ENCODE results near the gene CREBZF. TPM values are rescaled to one million over a fixed set of nuclear protein-coding genes. Genes with fewer than 3 reads are reported as not detected.

The CREBZF gene
- total RNA-seq, 1 donor from 2014 or later = 109 TPM

DNA sequence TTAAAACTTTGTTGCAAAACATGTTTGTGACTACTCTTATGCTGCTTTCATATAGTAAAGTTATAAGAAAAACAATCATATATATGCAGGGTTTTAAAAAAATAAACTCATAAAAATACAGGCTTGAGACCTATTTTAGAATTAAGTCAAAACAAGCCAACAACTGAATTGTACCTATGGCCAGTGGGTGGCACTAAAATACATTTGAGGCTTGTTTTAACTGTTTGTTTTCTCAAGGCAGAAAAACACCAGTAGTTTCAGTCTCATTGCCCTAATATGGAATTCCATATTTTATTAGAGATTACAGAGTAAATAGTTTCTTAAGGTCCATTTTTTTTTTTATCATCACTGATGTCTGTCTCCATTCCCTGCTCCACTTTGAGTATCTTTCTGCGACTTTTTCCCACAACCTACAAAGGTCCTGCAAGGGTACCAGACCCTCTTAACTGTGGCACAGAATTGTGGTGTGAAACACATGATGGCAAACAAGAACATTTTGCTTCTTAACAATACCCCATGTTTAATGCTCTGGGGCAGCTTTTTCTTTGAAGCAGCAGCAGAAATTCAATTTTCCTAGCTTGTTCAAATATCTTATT is 29.6 kb upstream of the CREBZF start:
- H2AFZ ChIP-seq (replicated peaks) = no peak overlapping the region
- no peaks in the 10 kb centered on the region for H4K20me1 ChIP-seq (ENCODE audit: low read depth)
- no peaks in the 10 kb centered on the region for H3K9me3 ChIP-seq (ENCODE audit: low read depth)
- H3K36me3 ChIP-seq = no peaks in the 10 kb centered on the region
- TF ChIP-seq, protein P1, sequence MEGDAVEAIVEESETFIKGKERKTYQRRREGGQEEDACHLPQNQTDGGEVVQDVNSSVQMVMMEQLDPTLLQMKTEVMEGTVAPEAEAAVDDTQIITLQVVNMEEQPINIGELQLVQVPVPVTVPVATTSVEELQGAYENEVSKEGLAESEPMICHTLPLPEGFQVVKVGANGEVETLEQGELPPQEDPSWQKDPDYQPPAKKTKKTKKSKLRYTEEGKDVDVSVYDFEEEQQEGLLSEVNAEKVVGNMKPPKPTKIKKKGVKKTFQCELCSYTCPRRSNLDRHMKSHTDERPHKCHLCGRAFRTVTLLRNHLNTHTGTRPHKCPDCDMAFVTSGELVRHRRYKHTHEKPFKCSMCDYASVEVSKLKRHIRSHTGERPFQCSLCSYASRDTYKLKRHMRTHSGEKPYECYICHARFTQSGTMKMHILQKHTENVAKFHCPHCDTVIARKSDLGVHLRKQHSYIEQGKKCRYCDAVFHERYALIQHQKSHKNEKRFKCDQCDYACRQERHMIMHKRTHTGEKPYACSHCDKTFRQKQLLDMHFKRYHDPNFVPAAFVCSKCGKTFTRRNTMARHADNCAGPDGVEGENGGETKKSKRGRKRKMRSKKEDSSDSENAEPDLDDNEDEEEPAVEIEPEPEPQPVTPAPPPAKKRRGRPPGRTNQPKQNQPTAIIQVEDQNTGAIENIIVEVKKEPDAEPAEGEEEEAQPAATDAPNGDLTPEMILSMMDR (IDR thresholded peaks at IDR 0.05) = peak; percentile 63
- TF ChIP-seq EZH2 (IDR thresholded peaks at IDR 0.05) (no peak), EZH2phosphoT487 (IDR thresholded peaks at IDR 0.05) (no peak)
- Mint-ChIP-seq H3K9me3 (no peaks in the 10 kb centered on the region), H3K4me3 (no peak overlapping the region), H3K27ac (no peak overlapping the region), H3K27me3 (ENCODE audit: insufficient read depth, low read depth) (no peaks in the 10 kb centered on the region), H3K36me3 (no peaks in the 10 kb centered on the region), H3K4me1 (no peaks in the 10 kb centered on the region)
- no peaks in the 10 kb centered on the region for H3K4me1 ChIP-seq
- H3K4me3 ChIP-seq = no peak overlapping the region
- peak; percentile 31 for DNase-seq (ENCODE audit: low spot score)
- no peak overlapping the region for H3K9ac ChIP-seq
- H3F3A ChIP-seq (ENCODE audit: low read depth) = no peaks in the 10 kb centered on the region
- no peaks in the 10 kb centered on the region for H3K79me2 ChIP-seq (ENCODE audit: low read depth)
- no peak overlapping the region for H3K4me2 ChIP-seq
- H3K27ac ChIP-seq = no peak overlapping the region
- no peaks in the 10 kb centered on the region for H3K27me3 ChIP-seq

DNA sequence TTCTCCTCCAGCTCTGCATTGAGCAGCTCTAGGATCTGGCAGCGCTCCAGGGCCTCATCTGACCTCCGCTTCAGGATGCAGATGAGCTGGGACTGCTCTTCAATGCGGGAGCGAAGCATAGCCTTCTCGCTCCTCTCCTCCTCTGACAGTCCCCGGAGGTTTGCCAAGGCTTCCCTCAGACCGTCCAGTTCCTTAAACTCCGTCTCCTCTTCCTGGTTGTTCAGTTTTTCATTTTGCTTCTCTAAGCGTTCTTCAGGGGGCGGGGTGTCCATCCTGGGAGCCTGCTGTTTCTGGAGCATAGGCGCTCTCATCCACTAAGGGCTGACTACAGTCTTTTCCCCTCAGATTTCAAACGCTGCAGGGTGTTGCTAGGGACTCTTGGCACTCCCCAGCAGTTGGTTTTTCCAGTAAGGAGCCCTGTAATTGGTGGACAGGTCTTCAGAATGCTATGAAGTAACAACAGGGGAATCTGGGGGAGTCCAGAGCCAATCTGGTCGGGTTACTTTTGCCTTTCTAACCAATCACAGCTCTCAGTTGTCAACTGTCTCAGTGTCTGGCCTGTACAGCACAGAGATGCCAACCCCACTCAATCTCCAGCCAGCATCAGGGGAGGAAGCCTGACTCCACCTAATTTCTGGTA is 21.0 kb upstream of the CREBZF start, which contains the start of gene CCDC89:
TSS of gene CCDC89 (minus strand) at position 376 of the 640 bp plus-strand sequence. CDS start at position 311, 65 bp downstream.
- no peaks in the 10 kb centered on the region for H3K36me3 Mint-ChIP-seq
- TF ChIP-seq EZH2 (IDR thresholded peaks at IDR 0.05) = no peak
- TF ChIP-seq EZH2phosphoT487 (IDR thresholded peaks at IDR 0.05) = no peak
- TF ChIP-seq, protein P1 (IDR thresholded peaks at IDR 0.05) = no peak
- Histone ChIP-seq H3K9me3 (ENCODE audit: low read depth) (no peaks in the 10 kb centered on the region), H3K4me1 (peaks cover 11% of the 10 kb centered on the region), H3K27ac (no peak within 1 kb of the TSS), H2AFZ (replicated peaks) (peak within 1 kb of the TSS; percentile 90), H3K9ac (no peak within 1 kb of the TSS), H3K4me3 (no peak within 1 kb of the TSS), H3K79me2 (ENCODE audit: low read depth) (no peaks in the 10 kb centered on the region), H3K4me2 (no peak within 1 kb of the TSS), H4K20me1 (ENCODE audit: low read depth) (no peaks in the 10 kb centered on the region), H3K27me3 (no peaks in the 10 kb centered on the region), H3K36me3 (no peaks in the 10 kb centered on the region), H3F3A (ENCODE audit: low read depth) (no peaks in the 10 kb centered on the region)
- H3K4me1 Mint-ChIP-seq = peaks cover 11% of the 10 kb centered on the region
- H3K27me3 Mint-ChIP-seq (ENCODE audit: insufficient read depth, low read depth) = no peaks in the 10 kb centered on the region
- no peak within 1 kb of the TSS for H3K4me3 Mint-ChIP-seq
- DNase-seq (ENCODE audit: low spot score) = peak; percentile 18
- no peaks in the 10 kb centered on the region for H3K9me3 Mint-ChIP-seq
- H3K27ac Mint-ChIP-seq = no peak within 1 kb of the TSS

DNA sequence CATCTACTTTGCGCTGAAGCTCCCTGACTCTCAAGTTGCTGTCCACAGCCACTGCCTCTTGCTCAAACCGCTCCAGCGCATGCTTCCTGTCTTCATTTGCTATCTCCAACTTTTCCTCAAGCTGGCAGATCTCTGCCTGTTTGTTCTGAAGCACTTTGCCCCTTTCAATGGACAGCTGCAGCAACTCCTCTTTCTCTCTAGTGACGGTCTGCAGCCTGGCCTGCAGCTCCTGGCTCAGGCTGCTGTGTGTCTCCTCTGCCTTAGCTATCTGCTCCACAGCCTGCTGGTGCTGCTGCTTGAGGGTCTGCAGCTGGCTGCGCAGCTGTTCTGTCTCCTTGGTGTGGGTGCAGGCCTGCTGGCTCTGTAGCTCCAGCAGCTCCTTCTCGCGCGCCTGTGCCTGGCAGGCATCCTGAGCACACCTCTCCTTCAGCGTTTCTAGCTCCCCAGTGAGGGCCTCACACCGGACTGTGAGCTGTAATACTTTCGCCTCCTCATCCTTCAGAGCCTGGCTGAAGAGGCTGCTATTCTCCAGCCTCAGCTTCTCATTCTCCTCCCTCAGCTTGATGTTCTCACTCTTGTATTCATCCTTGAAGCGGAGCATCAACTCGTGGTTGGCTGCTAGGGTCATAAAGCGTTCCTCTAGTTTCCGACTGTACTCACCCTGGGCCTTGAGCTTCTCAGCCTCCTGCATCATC is 20.3 kb upstream of the CREBZF start:
- peaks cover 11% of the 10 kb centered on the region for H3K4me1 ChIP-seq
- no peak overlapping the region for H3K9ac ChIP-seq
- peak overlapping the region; percentile 90 for H2AFZ ChIP-seq (replicated peaks)
- H3K4me3 ChIP-seq = no peak overlapping the region
- Mint-ChIP-seq H3K9me3 (no peaks in the 10 kb centered on the region), H3K4me3 (no peak overlapping the region), H3K36me3 (no peaks in the 10 kb centered on the region), H3K27me3 (ENCODE audit: insufficient read depth, low read depth) (no peaks in the 10 kb centered on the region), H3K27ac (no peak overlapping the region), H3K4me1 (peaks cover 11% of the 10 kb centered on the region)
- H3K9me3 ChIP-seq (ENCODE audit: low read depth) = no peaks in the 10 kb centered on the region
- no peak for TF ChIP-seq EZH2phosphoT487 (IDR thresholded peaks at IDR 0.05)
- no peak for TF ChIP-seq EZH2 (IDR thresholded peaks at IDR 0.05)
- TF ChIP-seq, protein P1 (IDR thresholded peaks at IDR 0.05) = no peak
- H3K36me3 ChIP-seq = no peaks in the 10 kb centered on the region
- H3K4me2 ChIP-seq = no peak overlapping the region
- H4K20me1 ChIP-seq (ENCODE audit: low read depth) = no peaks in the 10 kb centered on the region
- H3F3A ChIP-seq (ENCODE audit: low read depth) = no peaks in the 10 kb centered on the region
- H3K27ac ChIP-seq = no peak overlapping the region
- no peaks in the 10 kb centered on the region for H3K79me2 ChIP-seq (ENCODE audit: low read depth)
- no peak for DNase-seq (ENCODE audit: low spot score)
- H3K27me3 ChIP-seq = no peaks in the 10 kb centered on the region

All from neural progenitor cell (in vitro differentiated cells).